Sigmoid colon (tissue), 4 donors: Measurements from ENCODE around the gene ROPN1B.

ENCODE experiments used
- EP300 ChIP-seq, 4 donors: sonication (generic); formaldehyde crosslinking; IDR thresholded peaks; one replicate each; pipeline ENCODE4 v1.6.1; 2017; ENCODE audit warnings: antibody characterized with exemption in 4 of 4
- POLR2AphosphoS5 ChIP-seq, 4 donors: sonication (generic); formaldehyde crosslinking; IDR thresholded peaks; one replicate each; pipeline ENCODE4 v1.6.1; 2017; ENCODE audit warnings: antibody characterized with exemption in 4 of 4
- TF ChIP-seq, protein P1 (sequence below), 4 experiments: fragments of 450-650 bp in 3 of 4; fragments of 200-600 bp in 1 of 4; IDR thresholded peaks; one replicate each; pipeline ENCODE4 v1.5.1; 2016 to 2019; ENCODE audit warnings: antibody characterized with exemption in 4 of 4, mild to moderate bottlenecking in 3 of 4, moderate library complexity in 2 of 4

DNA sequence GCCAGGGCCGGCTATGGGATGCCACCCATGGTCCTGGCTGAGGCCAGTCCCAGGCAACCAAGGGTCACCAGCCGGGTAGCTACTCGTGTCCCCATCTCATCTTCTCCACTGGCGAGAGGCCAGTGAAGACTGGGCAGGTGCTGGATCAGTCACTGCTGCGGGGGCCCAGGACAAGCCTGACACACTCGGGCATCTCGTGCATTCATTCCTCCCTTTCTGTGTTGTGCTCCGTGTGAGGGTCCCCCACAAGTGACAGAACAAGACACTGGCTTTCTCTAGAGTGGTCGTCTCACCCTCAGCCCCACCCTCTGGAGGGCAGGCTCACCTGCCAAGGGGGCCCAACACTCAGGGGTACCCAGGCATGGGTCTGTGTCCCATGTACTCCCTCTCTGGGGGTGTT is 48.4 kb downstream of the ROPN1B start:
- TF ChIP-seq, protein P1, sequence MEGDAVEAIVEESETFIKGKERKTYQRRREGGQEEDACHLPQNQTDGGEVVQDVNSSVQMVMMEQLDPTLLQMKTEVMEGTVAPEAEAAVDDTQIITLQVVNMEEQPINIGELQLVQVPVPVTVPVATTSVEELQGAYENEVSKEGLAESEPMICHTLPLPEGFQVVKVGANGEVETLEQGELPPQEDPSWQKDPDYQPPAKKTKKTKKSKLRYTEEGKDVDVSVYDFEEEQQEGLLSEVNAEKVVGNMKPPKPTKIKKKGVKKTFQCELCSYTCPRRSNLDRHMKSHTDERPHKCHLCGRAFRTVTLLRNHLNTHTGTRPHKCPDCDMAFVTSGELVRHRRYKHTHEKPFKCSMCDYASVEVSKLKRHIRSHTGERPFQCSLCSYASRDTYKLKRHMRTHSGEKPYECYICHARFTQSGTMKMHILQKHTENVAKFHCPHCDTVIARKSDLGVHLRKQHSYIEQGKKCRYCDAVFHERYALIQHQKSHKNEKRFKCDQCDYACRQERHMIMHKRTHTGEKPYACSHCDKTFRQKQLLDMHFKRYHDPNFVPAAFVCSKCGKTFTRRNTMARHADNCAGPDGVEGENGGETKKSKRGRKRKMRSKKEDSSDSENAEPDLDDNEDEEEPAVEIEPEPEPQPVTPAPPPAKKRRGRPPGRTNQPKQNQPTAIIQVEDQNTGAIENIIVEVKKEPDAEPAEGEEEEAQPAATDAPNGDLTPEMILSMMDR (IDR thresholded peaks at IDR 0.05), result no peak
- no peak for TF ChIP-seq POLR2AphosphoS5 (IDR thresholded peaks at IDR 0.05)
- TF ChIP-seq EP300 (IDR thresholded peaks at IDR 0.05), result no peak
